ENCODE data around the gene ITGB2.

The ITGB2 gene

DNA sequence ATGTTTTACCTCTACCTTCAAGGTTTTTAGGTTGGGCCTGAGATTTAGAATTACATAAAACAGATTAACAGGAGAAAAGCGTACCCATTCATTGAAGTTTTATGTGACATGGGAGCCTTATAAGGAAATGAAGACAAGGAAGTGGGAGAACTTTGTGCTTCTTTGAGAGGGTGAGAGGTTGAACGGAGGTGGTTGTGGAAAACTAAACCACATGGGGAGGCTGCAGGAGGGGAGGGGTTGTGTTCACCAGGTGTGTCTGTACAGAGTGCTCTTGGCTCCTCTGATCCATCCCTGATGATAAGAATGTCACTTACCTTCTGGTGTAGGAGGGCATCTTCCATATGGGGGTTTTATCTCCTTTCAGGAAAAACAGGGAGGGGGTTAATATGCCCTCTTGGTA lies 21.9 kb upstream of the ITGB2 start:
- H3K4me2 ChIP-seq: peak overlapping the region; percentile 90

GRCh38 chr21:44941567-44941966 lies 20.9 kb upstream of the ITGB2 start:
- TF ChIP-seq Cebpa-rat (IDR thresholded peaks at IDR 0.05): no peak
- Histone ChIP-seq H3K27ac (no peak overlapping the region), H3K4me1 (peaks cover 70% of the 10 kb centered on the region), H3K36me3 (peaks cover 41% of the 10 kb centered on the region), H4K20me1 (peaks cover 61% of the 10 kb centered on the region), H3K27me3 (no peaks in the 10 kb centered on the region), H3K9ac (peak overlapping the region; percentile 89), H3K4me3 (peak overlapping the region; percentile 94), H3K4me2 (peak overlapping the region; percentile 90), H3K9me3 (no peaks in the 10 kb centered on the region)

More for the DNA sequence above, 21.9 kb upstream of the ITGB2 start:
- H3K4me3 ChIP-seq: 0 out of 2 replicates have a peak overlapping the region, but pooled peaks have one; percentile 15
- H3K9me3 ChIP-seq: no peaks in the 10 kb centered on the region
- TF ChIP-seq Cebpa-rat (IDR thresholded peaks at IDR 0.05): no peak
- H3K4me1 ChIP-seq: peaks cover 80% of the 10 kb centered on the region
- peaks cover 71% of the 10 kb centered on the region for H4K20me1 ChIP-seq
- no peak overlapping the region for H3K27ac ChIP-seq
- no peaks in the 10 kb centered on the region for H3K27me3 ChIP-seq
- H3K9ac ChIP-seq: no peak overlapping the region
- H3K36me3 ChIP-seq: peaks cover 50% of the 10 kb centered on the region

- H3K4me2 ChIP-seq: peak overlapping the region; percentile 90
- peak overlapping the region; percentile 89 for H3K9ac ChIP-seq
- H3K36me3 ChIP-seq: peaks cover 35% of the 10 kb centered on the region
- TF ChIP-seq Cebpa-rat (IDR thresholded peaks at IDR 0.05): no peak
- peak overlapping the region; percentile 94 for H3K4me3 ChIP-seq
- no peaks in the 10 kb centered on the region for H3K9me3 ChIP-seq
- peaks cover 67% of the 10 kb centered on the region for H3K4me1 ChIP-seq
- H4K20me1 ChIP-seq: peaks cover 52% of the 10 kb centered on the region
- no peaks in the 10 kb centered on the region for H3K27me3 ChIP-seq
- H3K27ac ChIP-seq: peak overlapping the region; percentile 91
Measured at GRCh38 chr21:44940116-44940631, 19.5 kb upstream of the ITGB2 start.

GRCh38 chr21:44939532-44940115 lies 18.9 kb upstream of the ITGB2 start, which contains the start of gene SLX9:
Gene SLX9 (plus strand): TSS chr21:44940029. CDS start chr21:44940058, 29 bp downstream.
- Histone ChIP-seq H3K4me3 (peak within 1 kb of the TSS; percentile 94), H3K27me3 (peaks cover 3% of the 10 kb centered on the region; the same call in 1 of the 2 replicates), H3K9me3 (no peaks in the 10 kb centered on the region), H3K4me1 (peaks cover 67% of the 10 kb centered on the region), H3K36me3 (peaks cover 29% of the 10 kb centered on the region), H3K27ac (peak within 1 kb of the TSS; percentile 91), H3K4me2 (peak within 1 kb of the TSS; percentile 90), H4K20me1 (peaks cover 52% of the 10 kb centered on the region), H3K9ac (peak within 1 kb of the TSS; percentile 89)
- no peak for TF ChIP-seq Cebpa-rat (IDR thresholded peaks at IDR 0.05)

GRCh38 chr21:44938772-44939531 lies 18.3 kb upstream of the ITGB2 start:
- TF ChIP-seq Cebpa-rat (IDR thresholded peaks at IDR 0.05): no peak
- H4K20me1 ChIP-seq: peaks cover 51% of the 10 kb centered on the region
- H3K27ac ChIP-seq: peak overlapping the region; percentile 91

GRCh38 chr21:44935533-44935927 lies 14.8 kb upstream of the ITGB2 start:
- peaks cover 33% of the 10 kb centered on the region for H3K27me3 ChIP-seq
- peaks cover 68% of the 10 kb centered on the region for H3K4me1 ChIP-seq
- no peak overlapping the region for H3K9ac ChIP-seq
- H3K9me3 ChIP-seq: no peaks in the 10 kb centered on the region
- peak overlapping the region; percentile 72 for H3K4me2 ChIP-seq
- peaks cover 28% of the 10 kb centered on the region for H4K20me1 ChIP-seq
- no peak for TF ChIP-seq Cebpa-rat (IDR thresholded peaks at IDR 0.05)
- no peak overlapping the region for H3K27ac ChIP-seq
- no peaks in the 10 kb centered on the region for H3K36me3 ChIP-seq
- H3K4me3 ChIP-seq: no peak overlapping the region

More at GRCh38 chr21:44938772-44939531, 18.3 kb upstream of the ITGB2 start:
- peak overlapping the region; percentile 89 for H3K9ac ChIP-seq
- peak overlapping the region; percentile 90 for H3K4me2 ChIP-seq
- peaks cover 67% of the 10 kb centered on the region for H3K4me1 ChIP-seq
- H3K9me3 ChIP-seq: no peaks in the 10 kb centered on the region
- H3K36me3 ChIP-seq: peaks cover 23% of the 10 kb centered on the region
- H3K4me3 ChIP-seq: peak overlapping the region; percentile 94
- H3K27me3 ChIP-seq: peaks cover 10% of the 10 kb centered on the region; the same call in 1 of the 2 replicates

GRCh38 chr21:44934797-44935532 lies 14.3 kb upstream of the ITGB2 start:
- Histone ChIP-seq H3K9ac (peak overlapping the region; percentile 29; the same call in 1 of the 2 replicates), H3K27ac (no peak overlapping the region), H3K9me3 (no peaks in the 10 kb centered on the region), H3K36me3 (no peaks in the 10 kb centered on the region), H3K4me2 (peak overlapping the region; percentile 72), H4K20me1 (peaks cover 26% of the 10 kb centered on the region), H3K4me1 (peaks cover 74% of the 10 kb centered on the region), H3K4me3 (no peak overlapping the region), H3K27me3 (peaks cover 33% of the 10 kb centered on the region)
- no peak for TF ChIP-seq Cebpa-rat (IDR thresholded peaks at IDR 0.05)

DNA sequence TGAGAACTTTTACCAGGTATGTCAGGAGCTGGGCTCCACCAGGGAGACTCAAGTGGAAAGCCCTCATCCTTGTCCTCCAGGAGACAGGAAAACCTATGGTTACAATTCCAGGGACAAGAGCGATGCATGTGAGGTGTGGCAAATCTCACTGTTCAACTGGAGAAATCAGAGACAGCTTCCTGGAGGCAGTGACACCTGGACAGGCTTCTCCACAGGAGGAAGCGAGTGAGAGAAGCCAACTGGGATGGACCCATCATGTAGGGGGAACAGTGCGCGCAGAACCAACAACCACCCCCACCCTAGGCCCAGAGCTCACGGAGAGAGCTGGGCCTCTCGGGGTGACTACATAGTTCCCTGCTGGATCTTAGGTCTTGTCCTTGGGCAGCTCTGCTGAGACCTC lies 13.6 kb upstream of the ITGB2 start:
- Histone ChIP-seq H3K4me2 (peak overlapping the region; percentile 72), H3K27me3 (peaks cover 33% of the 10 kb centered on the region), H3K9me3 (no peaks in the 10 kb centered on the region), H3K9ac (peak overlapping the region; percentile 29; the same call in 1 of the 2 replicates), H3K27ac (no peak overlapping the region), H3K4me1 (peaks cover 78% of the 10 kb centered on the region), H3K36me3 (no peaks in the 10 kb centered on the region), H4K20me1 (peaks cover 26% of the 10 kb centered on the region), H3K4me3 (no peak overlapping the region)
- TF ChIP-seq Cebpa-rat (IDR thresholded peaks at IDR 0.05): no peak

- no peak overlapping the region for H3K4me3 ChIP-seq
- H3K4me2 ChIP-seq: peak overlapping the region; percentile 100
- no peak overlapping the region for H3K27ac ChIP-seq
- H4K20me1 ChIP-seq: peaks cover 26% of the 10 kb centered on the region
- H3K4me1 ChIP-seq: peaks cover 78% of the 10 kb centered on the region
- no peak overlapping the region for H3K9ac ChIP-seq
- H3K27me3 ChIP-seq: peaks cover 33% of the 10 kb centered on the region
- no peak for TF ChIP-seq Cebpa-rat (IDR thresholded peaks at IDR 0.05)
- no peaks in the 10 kb centered on the region for H3K36me3 ChIP-seq
- no peaks in the 10 kb centered on the region for H3K9me3 ChIP-seq
Measured at GRCh38 chr21:44933918-44934260, 13.2 kb upstream of the ITGB2 start.
